Measurements from ENCODE around the gene C10orf53. TPM values are rescaled to one million over a fixed set of nuclear protein-coding genes. Genes with fewer than 3 reads are reported as not detected.

The C10orf53 gene
- total RNA-seq, 1 experiment from 2014 or later: not detected

GRCh38 chr10:49679480-49679893 is at the start of gene C10orf53 (continued):
- no peak for TF ChIP-seq ZBTB21 (CRISPR knock-in tag; IDR thresholded peaks at IDR 0.05; ENCODE audit: borderline replicate concordance)
- TF ChIP-seq, protein P1, sequence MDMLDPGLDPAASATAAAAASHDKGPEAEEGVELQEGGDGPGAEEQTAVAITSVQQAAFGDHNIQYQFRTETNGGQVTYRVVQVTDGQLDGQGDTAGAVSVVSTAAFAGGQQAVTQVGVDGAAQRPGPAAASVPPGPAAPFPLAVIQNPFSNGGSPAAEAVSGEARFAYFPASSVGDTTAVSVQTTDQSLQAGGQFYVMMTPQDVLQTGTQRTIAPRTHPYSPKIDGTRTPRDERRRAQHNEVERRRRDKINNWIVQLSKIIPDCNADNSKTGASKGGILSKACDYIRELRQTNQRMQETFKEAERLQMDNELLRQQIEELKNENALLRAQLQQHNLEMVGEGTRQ (CRISPR knock-in tag; IDR thresholded peaks at IDR 0.05): peak; percentile 97
- no peak for TF ChIP-seq TCF7 (CRISPR knock-in tag; IDR thresholded peaks at IDR 0.05; ENCODE audit: low read depth)
- TF ChIP-seq ZNF121 (CRISPR knock-in tag; IDR thresholded peaks at IDR 0.05): no peak
- TF ChIP-seq ZNF317 (CRISPR knock-in tag; IDR thresholded peaks at IDR 0.05; ENCODE audit: borderline replicate concordance, low read depth): peak; percentile 53; the same call in 1 of the 2 replicates
- TF ChIP-seq, protein P2, sequence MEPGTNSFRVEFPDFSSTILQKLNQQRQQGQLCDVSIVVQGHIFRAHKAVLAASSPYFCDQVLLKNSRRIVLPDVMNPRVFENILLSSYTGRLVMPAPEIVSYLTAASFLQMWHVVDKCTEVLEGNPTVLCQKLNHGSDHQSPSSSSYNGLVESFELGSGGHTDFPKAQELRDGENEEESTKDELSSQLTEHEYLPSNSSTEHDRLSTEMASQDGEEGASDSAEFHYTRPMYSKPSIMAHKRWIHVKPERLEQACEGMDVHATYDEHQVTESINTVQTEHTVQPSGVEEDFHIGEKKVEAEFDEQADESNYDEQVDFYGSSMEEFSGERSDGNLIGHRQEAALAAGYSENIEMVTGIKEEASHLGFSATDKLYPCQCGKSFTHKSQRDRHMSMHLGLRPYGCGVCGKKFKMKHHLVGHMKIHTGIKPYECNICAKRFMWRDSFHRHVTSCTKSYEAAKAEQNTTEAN (CRISPR knock-in tag; IDR thresholded peaks at IDR 0.05): no peak
- TF ChIP-seq, protein P3, sequence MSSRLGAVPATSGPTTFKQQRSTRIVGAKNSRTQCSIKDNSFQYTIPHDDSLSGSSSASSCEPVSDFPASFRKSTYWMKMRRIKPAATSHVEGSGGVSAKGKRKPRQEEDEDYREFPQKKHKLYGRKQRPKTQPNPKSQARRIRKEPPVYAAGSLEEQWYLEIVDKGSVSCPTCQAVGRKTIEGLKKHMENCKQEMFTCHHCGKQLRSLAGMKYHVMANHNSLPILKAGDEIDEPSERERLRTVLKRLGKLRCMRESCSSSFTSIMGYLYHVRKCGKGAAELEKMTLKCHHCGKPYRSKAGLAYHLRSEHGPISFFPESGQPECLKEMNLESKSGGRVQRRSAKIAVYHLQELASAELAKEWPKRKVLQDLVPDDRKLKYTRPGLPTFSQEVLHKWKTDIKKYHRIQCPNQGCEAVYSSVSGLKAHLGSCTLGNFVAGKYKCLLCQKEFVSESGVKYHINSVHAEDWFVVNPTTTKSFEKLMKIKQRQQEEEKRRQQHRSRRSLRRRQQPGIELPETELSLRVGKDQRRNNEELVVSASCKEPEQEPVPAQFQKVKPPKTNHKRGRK (CRISPR knock-in tag; IDR thresholded peaks at IDR 0.05; ENCODE audit: borderline replicate concordance): no peak
- peak; percentile 24; the same call in 1 of the 2 replicates for TF ChIP-seq NFE2L1 (CRISPR knock-in tag; IDR thresholded peaks at IDR 0.05)
- TF ChIP-seq NR3C1 (CRISPR knock-in tag; conservative IDR thresholded peaks at IDR 0.05; ENCODE audit: low read depth): no peak
- TF ChIP-seq ESRRA (CRISPR knock-in tag; IDR thresholded peaks at IDR 0.05; ENCODE audit: borderline replicate concordance): no peak
- TF ChIP-seq OVOL2 (CRISPR knock-in tag; IDR thresholded peaks at IDR 0.05; ENCODE audit: borderline replicate concordance): no peak
- TF ChIP-seq, protein P4, sequence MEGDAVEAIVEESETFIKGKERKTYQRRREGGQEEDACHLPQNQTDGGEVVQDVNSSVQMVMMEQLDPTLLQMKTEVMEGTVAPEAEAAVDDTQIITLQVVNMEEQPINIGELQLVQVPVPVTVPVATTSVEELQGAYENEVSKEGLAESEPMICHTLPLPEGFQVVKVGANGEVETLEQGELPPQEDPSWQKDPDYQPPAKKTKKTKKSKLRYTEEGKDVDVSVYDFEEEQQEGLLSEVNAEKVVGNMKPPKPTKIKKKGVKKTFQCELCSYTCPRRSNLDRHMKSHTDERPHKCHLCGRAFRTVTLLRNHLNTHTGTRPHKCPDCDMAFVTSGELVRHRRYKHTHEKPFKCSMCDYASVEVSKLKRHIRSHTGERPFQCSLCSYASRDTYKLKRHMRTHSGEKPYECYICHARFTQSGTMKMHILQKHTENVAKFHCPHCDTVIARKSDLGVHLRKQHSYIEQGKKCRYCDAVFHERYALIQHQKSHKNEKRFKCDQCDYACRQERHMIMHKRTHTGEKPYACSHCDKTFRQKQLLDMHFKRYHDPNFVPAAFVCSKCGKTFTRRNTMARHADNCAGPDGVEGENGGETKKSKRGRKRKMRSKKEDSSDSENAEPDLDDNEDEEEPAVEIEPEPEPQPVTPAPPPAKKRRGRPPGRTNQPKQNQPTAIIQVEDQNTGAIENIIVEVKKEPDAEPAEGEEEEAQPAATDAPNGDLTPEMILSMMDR (IDR thresholded peaks at IDR 0.05): no peak
- TF ChIP-seq, protein P5, sequence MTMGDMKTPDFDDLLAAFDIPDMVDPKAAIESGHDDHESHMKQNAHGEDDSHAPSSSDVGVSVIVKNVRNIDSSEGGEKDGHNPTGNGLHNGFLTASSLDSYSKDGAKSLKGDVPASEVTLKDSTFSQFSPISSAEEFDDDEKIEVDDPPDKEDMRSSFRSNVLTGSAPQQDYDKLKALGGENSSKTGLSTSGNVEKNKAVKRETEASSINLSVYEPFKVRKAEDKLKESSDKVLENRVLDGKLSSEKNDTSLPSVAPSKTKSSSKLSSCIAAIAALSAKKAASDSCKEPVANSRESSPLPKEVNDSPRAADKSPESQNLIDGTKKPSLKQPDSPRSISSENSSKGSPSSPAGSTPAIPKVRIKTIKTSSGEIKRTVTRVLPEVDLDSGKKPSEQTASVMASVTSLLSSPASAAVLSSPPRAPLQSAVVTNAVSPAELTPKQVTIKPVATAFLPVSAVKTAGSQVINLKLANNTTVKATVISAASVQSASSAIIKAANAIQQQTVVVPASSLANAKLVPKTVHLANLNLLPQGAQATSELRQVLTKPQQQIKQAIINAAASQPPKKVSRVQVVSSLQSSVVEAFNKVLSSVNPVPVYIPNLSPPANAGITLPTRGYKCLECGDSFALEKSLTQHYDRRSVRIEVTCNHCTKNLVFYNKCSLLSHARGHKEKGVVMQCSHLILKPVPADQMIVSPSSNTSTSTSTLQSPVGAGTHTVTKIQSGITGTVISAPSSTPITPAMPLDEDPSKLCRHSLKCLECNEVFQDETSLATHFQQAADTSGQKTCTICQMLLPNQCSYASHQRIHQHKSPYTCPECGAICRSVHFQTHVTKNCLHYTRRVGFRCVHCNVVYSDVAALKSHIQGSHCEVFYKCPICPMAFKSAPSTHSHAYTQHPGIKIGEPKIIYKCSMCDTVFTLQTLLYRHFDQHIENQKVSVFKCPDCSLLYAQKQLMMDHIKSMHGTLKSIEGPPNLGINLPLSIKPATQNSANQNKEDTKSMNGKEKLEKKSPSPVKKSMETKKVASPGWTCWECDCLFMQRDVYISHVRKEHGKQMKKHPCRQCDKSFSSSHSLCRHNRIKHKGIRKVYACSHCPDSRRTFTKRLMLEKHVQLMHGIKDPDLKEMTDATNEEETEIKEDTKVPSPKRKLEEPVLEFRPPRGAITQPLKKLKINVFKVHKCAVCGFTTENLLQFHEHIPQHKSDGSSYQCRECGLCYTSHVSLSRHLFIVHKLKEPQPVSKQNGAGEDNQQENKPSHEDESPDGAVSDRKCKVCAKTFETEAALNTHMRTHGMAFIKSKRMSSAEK (CRISPR knock-in tag; IDR thresholded peaks at IDR 0.05; ENCODE audit: borderline replicate concordance): no peak
- peak; percentile 86; the same call in 1 of the 2 replicates for TF ChIP-seq ETV6 (CRISPR knock-in tag; IDR thresholded peaks at IDR 0.05)
- TF ChIP-seq SMAD3 (CRISPR knock-in tag; IDR thresholded peaks at IDR 0.05; ENCODE audit: borderline replicate concordance): no peak
- no peak for TF ChIP-seq ZNF416 (CRISPR knock-in tag; IDR thresholded peaks at IDR 0.05)
- no peak for TF ChIP-seq HMGA2 (CRISPR knock-in tag; IDR thresholded peaks at IDR 0.05)
- TF ChIP-seq, protein P6, sequence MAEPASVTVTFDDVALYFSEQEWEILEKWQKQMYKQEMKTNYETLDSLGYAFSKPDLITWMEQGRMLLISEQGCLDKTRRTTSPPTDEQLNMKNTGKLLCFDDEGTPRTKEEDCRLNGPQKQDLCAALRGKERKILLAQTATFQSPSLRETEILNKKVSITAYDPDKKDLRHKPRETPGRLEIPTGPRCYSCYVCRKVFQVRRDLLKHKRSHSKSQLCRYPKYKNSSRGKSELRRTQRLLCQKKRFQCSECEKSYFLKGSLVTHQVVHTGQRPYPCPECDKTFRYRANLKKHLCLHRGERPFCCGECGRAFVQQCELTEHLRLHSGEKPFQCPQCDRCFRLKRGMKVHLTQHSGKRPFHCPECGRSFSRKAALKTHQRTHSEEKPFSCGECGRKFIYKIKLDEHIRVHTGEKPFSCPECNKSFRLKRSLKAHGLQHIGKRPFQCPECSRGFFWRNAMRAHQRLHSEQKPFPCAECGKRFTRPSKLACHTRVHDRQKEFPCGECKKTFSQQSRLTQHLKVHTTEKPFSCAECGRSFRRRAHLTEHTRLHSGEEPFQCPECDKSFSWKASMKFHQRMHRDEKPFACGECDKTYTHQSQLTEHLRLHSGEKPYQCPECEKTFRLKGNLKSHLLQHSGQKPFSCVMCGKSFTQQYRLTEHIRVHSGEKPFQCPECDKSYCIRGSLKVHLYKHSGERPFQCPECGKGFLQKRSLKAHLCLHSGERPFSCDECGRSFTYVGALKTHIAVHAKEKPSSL (CRISPR knock-in tag; conservative IDR thresholded peaks at IDR 0.05): no peak
- peak; percentile 81; the same call in 1 of the 2 replicates for TF ChIP-seq FOXK1 (CRISPR knock-in tag; IDR thresholded peaks at IDR 0.05)
- TF ChIP-seq ZNF263 (CRISPR knock-in tag; IDR thresholded peaks at IDR 0.05; ENCODE audit: low read depth): peak; percentile 57; the same call in 1 of the 2 replicates
- no peak for TF ChIP-seq TEAD4 (CRISPR knock-in tag; IDR thresholded peaks at IDR 0.05)
- TF ChIP-seq AFF4 (CRISPR knock-in tag; IDR thresholded peaks at IDR 0.05; ENCODE audit: borderline replicate concordance): no peak
- TF ChIP-seq SMAD4 (CRISPR knock-in tag; IDR thresholded peaks at IDR 0.05): 0 out of 2 replicates have a peak, but pooled peaks have one; percentile 68
- peak; percentile 72; the same call in 1 of the 2 replicates for TF ChIP-seq ATF1 (CRISPR knock-in tag; IDR thresholded peaks at IDR 0.05)

Measured in WTC11 (cell line).